Measurements from ENCODE around the gene TTN. TPM values are rescaled to one million over a fixed set of nuclear protein-coding genes. Genes with fewer than 3 reads are reported as not detected.
"Not testable (repeated sequence)": the region's sequence is repeated elsewhere in the genome, so short reads cannot be mapped to it uniquely, and the experiment has no call there.

The TTN gene
- total RNA-seq, 2 donors from 2014 or later: 26.5 to 94.6 TPM

DNA sequence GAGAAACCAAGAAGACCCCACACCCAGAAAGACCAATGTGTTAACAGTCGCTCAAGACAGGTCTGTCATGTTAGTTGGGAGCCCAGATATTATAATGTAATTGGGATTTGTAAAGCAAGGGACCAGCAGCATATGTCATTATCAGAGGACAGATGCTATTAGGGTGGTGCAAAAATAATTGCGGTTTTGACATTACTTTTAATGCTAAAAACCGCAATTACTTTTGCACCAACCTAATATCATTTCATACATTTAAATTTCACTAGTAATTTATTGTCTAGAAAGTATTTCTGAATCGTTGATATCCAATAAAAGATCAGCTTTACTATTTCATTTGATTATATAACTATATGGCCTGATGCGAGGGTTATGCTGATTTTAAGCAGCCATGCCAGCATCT lies 131.2 kb downstream of the TTN start:
- WGBS, 2 donors: 80 to 82% methylated on average over 5 of the region's 5 CpGs
- Histone ChIP-seq H3K36me3 (replicated peaks in 1 of 2; ENCODE audit: insufficient read depth in 1 of 2, low read depth in 2 of 2) (no peaks in the 10 kb centered on the region), H3K9me3 (no peaks in the 10 kb centered on the region), H3K4me3 (no peak overlapping the region), H3K27me3 (no peaks in the 10 kb centered on the region), H3K27ac (no peak overlapping the region), H3K4me1 (no peaks in the 10 kb centered on the region)
- no peak for ATAC-seq
- TF ChIP-seq, protein P1, sequence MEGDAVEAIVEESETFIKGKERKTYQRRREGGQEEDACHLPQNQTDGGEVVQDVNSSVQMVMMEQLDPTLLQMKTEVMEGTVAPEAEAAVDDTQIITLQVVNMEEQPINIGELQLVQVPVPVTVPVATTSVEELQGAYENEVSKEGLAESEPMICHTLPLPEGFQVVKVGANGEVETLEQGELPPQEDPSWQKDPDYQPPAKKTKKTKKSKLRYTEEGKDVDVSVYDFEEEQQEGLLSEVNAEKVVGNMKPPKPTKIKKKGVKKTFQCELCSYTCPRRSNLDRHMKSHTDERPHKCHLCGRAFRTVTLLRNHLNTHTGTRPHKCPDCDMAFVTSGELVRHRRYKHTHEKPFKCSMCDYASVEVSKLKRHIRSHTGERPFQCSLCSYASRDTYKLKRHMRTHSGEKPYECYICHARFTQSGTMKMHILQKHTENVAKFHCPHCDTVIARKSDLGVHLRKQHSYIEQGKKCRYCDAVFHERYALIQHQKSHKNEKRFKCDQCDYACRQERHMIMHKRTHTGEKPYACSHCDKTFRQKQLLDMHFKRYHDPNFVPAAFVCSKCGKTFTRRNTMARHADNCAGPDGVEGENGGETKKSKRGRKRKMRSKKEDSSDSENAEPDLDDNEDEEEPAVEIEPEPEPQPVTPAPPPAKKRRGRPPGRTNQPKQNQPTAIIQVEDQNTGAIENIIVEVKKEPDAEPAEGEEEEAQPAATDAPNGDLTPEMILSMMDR (IDR thresholded peaks at IDR 0.05): no peak
- no peak for TF ChIP-seq POLR2A (IDR thresholded peaks at IDR 0.05)
- DNase-seq: no peak
- intact Hi-C loops (cut with DNase I): no loop called here

DNA sequence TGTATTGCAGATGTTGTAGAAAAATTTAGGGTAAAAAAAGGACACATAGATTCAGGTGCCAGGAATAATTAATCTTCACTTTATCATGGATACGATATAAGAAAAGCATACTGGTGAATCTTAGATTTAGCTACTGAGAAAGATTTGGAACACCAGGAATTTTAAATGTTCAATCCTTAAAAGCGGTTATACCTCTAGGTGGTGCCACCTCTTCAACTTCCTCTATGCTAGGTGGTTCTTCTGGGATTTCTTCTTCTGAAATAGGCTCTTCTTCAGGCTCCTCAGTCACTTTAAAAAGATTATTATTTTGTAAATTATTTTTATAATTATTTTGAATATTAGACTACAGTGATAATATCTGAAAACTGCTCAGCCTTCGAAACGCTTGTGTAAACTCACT lies 133.1 kb downstream of the TTN start:
- Histone ChIP-seq H3K4me3 (no peak overlapping the region), H3K4me1 (no peaks in the 10 kb centered on the region), H3K27me3 (no peaks in the 10 kb centered on the region), H3K27ac (no peak overlapping the region), H3K9me3 (no peaks in the 10 kb centered on the region), H3K36me3 (replicated peaks in 1 of 2; ENCODE audit: insufficient read depth in 1 of 2, low read depth in 2 of 2) (no peaks in the 10 kb centered on the region)
- DNase-seq (no peak), ATAC-seq (no peak)
- intact Hi-C loops (cut with DNase I): no loop called here
- TF ChIP-seq, protein P1 (IDR thresholded peaks at IDR 0.05): no peak
- no peak for TF ChIP-seq POLR2A (IDR thresholded peaks at IDR 0.05)
- 80 to 81% methylated on average over 4 of the region's 4 CpGs for WGBS, 2 donors

DNA sequence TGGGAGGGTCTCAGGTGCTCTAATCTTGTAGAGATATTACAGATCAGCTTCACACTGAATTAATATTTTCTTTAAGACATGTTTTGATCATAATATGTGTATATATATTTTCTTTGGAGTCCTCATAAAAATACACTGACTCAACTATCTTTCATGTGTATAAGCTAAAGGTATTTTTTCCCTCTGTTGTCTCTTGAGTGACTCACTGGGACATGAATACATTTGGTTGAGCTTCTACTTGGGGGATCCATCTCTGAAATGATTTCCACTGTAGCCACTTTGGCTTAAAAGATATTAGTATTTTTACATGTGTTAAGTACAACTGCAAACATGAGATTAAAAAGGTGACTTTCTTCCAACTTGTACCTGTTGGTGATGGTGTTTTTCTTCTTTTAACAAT lies 140.8 kb downstream of the TTN start:
- Histone ChIP-seq H3K27me3 (no peaks in the 10 kb centered on the region), H3K9me3 (no peaks in the 10 kb centered on the region), H3K36me3 (replicated peaks in 1 of 2; ENCODE audit: insufficient read depth in 1 of 2, low read depth in 2 of 2) (no peaks in the 10 kb centered on the region), H3K4me3 (no peak overlapping the region), H3K4me1 (no peaks in the 10 kb centered on the region), H3K27ac (no peak overlapping the region)
- DNase-seq (no peak), ATAC-seq (no peak)
- TF ChIP-seq, protein P1 (IDR thresholded peaks at IDR 0.05): no peak
- TF ChIP-seq POLR2A (IDR thresholded peaks at IDR 0.05): no peak
- intact Hi-C loops (cut with DNase I): no loop called here

GRCh38 chr2:178658480-178658879 lies 148.7 kb downstream of the TTN start:
- H3K27me3 ChIP-seq; ATAC-seq; intact Hi-C loops (cut with DNase I); H3K4me3 ChIP-seq; H3K9me3 ChIP-seq; H3K36me3 ChIP-seq (replicated peaks in 1 of 2; ENCODE audit: insufficient read depth in 1 of 2, low read depth in 2 of 2); H3K27ac ChIP-seq; H3K4me1 ChIP-seq; DNase-seq: not testable (repeated sequence)
- WGBS, 2 donors: 82% methylated on average over 3 of the region's 8 CpGs; no CpG with 5 or more reads in 1 of the 2 donors

- TF ChIP-seq POLR2A (IDR thresholded peaks at IDR 0.05): no peak
- TF ChIP-seq, protein P1 (IDR thresholded peaks at IDR 0.05): no peak
- WGBS, 2 donors: 32 to 34% methylated on average over 5 of the region's 5 CpGs
- no peak overlapping the region for H3K4me3 ChIP-seq
- no peak overlapping the region for H3K27ac ChIP-seq
- H3K27me3 ChIP-seq: no peaks in the 10 kb centered on the region
- H3K36me3 ChIP-seq (replicated peaks in 1 of 2; ENCODE audit: insufficient read depth in 1 of 2, low read depth in 2 of 2): no peaks in the 10 kb centered on the region
- DNase-seq (peak in 3 of 4 donors; percentile 2 to 49 (median 21)), ATAC-seq (no peak)
- H3K9me3 ChIP-seq: no peaks in the 10 kb centered on the region
- intact Hi-C loops (cut with DNase I): no loop called here
- no peaks in the 10 kb centered on the region for H3K4me1 ChIP-seq
Observed at GRCh38 chr2:178650554-178650953, 156.7 kb downstream of the TTN start.
